HG03354 (cell line): ENCODE measurements around the gene PIP4K2A.

Source experiments
- ATAC-seq: cut with Tn5 transposase; IDR thresholded peaks from one replicate; pipeline ENCODE4 v1.9.1; 2021; ENCODE audit warnings: mild to moderate bottlenecking; ENCODE audit not compliant: unreplicated experiment, poor library complexity, severe bottlenecking

Gene PIP4K2A

GRCh38 chr10:22647244-22647643 is 67.1 kb downstream of the PIP4K2A start:
- no peak for ATAC-seq

GRCh38 chr10:22646388-22646853 is 68.0 kb downstream of the PIP4K2A start:
- peak; percentile 63 for ATAC-seq

GRCh38 chr10:22644222-22644621 is 70.2 kb downstream of the PIP4K2A start:
- no peak for ATAC-seq

- ATAC-seq, result no peak
Measured at GRCh38 chr10:22643775-22644174, 70.6 kb downstream of the PIP4K2A start.

GRCh38 chr10:22643116-22643515 is 71.3 kb downstream of the PIP4K2A start:
- no peak for ATAC-seq

GRCh38 chr10:22641743-22642142 is 72.6 kb downstream of the PIP4K2A start:
- ATAC-seq, result no peak

- no peak for ATAC-seq
Measured at GRCh38 chr10:22640359-22640758, 74.0 kb downstream of the PIP4K2A start.

- ATAC-seq, result no peak
Measured at GRCh38 chr10:22638863-22639262, 75.5 kb downstream of the PIP4K2A start.

GRCh38 chr10:22637491-22637890 is 76.9 kb downstream of the PIP4K2A start:
- no peak for ATAC-seq

GRCh38 chr10:22635650-22636049 is 78.7 kb downstream of the PIP4K2A start:
- no peak for ATAC-seq

GRCh38 chr10:22634606-22635459 is 79.5 kb downstream of the PIP4K2A start:
- ATAC-seq, result no peak

- no peak for ATAC-seq
Measured at GRCh38 chr10:22634093-22634492, 80.3 kb downstream of the PIP4K2A start.

- ATAC-seq, result no peak
Measured at GRCh38 chr10:22633528-22633927, 80.8 kb downstream of the PIP4K2A start.

- no peak for ATAC-seq
Measured at GRCh38 chr10:22633106-22633505, 81.3 kb downstream of the PIP4K2A start.

GRCh38 chr10:22631646-22632278 is 82.6 kb downstream of the PIP4K2A start:
- ATAC-seq, result no peak

GRCh38 chr10:22631185-22631584 is 83.2 kb downstream of the PIP4K2A start:
- ATAC-seq, result no peak

GRCh38 chr10:22630234-22631174 is 83.9 kb downstream of the PIP4K2A start:
- ATAC-seq, result peak; percentile 90

- ATAC-seq, result peak; percentile 23
Measured at GRCh38 chr10:22629852-22630233, 84.5 kb downstream of the PIP4K2A start.

- ATAC-seq, result no peak
Measured at GRCh38 chr10:22629126-22629525, 85.3 kb downstream of the PIP4K2A start.

- no peak for ATAC-seq
Measured at GRCh38 chr10:22628309-22628708, 86.1 kb downstream of the PIP4K2A start.
